H1 (cell line): ENCODE results near the gene TMBIM6. TPM values are rescaled to one million over a fixed set of nuclear protein-coding genes. Genes with fewer than 3 reads are reported as not detected.

Experiments
- CTCF ChIA-PET: fragments of 300-600 bp; sonication (Branson Sonifier 250); formaldehyde crosslinking; loops from one replicate; lab custom pipeline; 2021; ENCODE audit not compliant: partially characterized antibody; lab: Charles Lee
- POLR2A ChIA-PET: fragments of 300-600 bp; sonication (Branson Sonifier 250); formaldehyde crosslinking; loops from one replicate; lab custom pipeline; 2021; ENCODE audit warnings: inconsistent platforms; ENCODE audit not compliant: partially characterized antibody; lab: Charles Lee
- DNase-seq, 2 experiments: peaks; one replicate each; pipeline versions ENCODE4 v3.0.0 to v3.0.0-alpha.2; 2010 to 2022; ENCODE audit warnings: low spot score in 2 of 2, low read depth in 1 of 2, mixed read lengths in 1 of 2
- FAIRE-seq: peaks from 2 replicates; lab custom pipeline; 2011; peaks lifted over from hg19 to GRCh38; lab: Jason Lieb, UNC
- H2AFZ ChIP-seq: 2 replicates; pipeline ENCODE4 v1.8.1; 2012; ENCODE audit warnings: low read length, inconsistent platforms
- H2AK5ac ChIP-seq: 2 replicates; pipeline ENCODE4 v1.6.1; 2013; ENCODE audit warnings: low read depth, low read length
- H2BK120ac ChIP-seq: replicated peaks from 2 replicates; pipeline ENCODE3; 2013; ENCODE audit warnings: low read depth, low read length, inconsistent platforms
- H2BK12ac ChIP-seq: 2 replicates; pipeline ENCODE4 v1.6.1; 2013; ENCODE audit warnings: low read depth, low read length
- H2BK15ac ChIP-seq: 2 replicates; pipeline ENCODE4 v1.6.1; 2013; ENCODE audit warnings: low read length
- H2BK20ac ChIP-seq: 2 replicates; pipeline ENCODE4 v1.6.1; 2013; ENCODE audit warnings: low read length
- H2BK5ac ChIP-seq: 2 replicates; pipeline ENCODE4 v1.6.1; 2013; ENCODE audit warnings: low read depth, low read length
- H3K14ac ChIP-seq: 2 replicates; pipeline ENCODE4 v1.6.1; 2013; ENCODE audit warnings: inconsistent platforms; ENCODE audit not compliant: insufficient read length
- H3K18ac ChIP-seq: 2 replicates; pipeline ENCODE4 v1.6.1; 2013; ENCODE audit warnings: low read length; ENCODE audit errors: extremely low read depth
- H3K23ac ChIP-seq: 2 replicates; pipeline ENCODE4 v1.6.1; 2013; ENCODE audit warnings: inconsistent platforms; ENCODE audit not compliant: insufficient read length
- H3K23me2 ChIP-seq: 2 replicates; pipeline ENCODE4 v1.6.1; 2013; ENCODE audit warnings: low read depth, low read length
- H3K27ac ChIP-seq: 2 replicates; pipeline ENCODE4 v1.6.1; 2011; ENCODE audit warnings: low read depth, low read length, inconsistent platforms
- H3K27me3 ChIP-seq, 4 experiments: replicated peaks in 1 of 4; 1 replicate in 1 of 4; 2 replicates in 3 of 4; pipeline versions ENCODE4 v1.6.1 to v1.8.1; 2011 to 2013; ENCODE audit warnings: low read length in 3 of 4, mild to moderate bottlenecking in 3 of 4, inconsistent platforms in 2 of 4, mixed read lengths in 2 of 4, moderate library complexity in 1 of 4; ENCODE audit not compliant: control insufficient read depth in 3 of 4, insufficient read depth in 3 of 4; ENCODE audit errors: extremely low read depth in 1 of 4
- H3K36me3 ChIP-seq, 4 experiments: 2 replicates each; pipeline versions ENCODE4 v1.6.1 to v1.8.1; 2011 to 2013; ENCODE audit warnings: mild to moderate bottlenecking in 4 of 4, low read length in 3 of 4, moderate library complexity in 2 of 4, control low read depth in 1 of 4, inconsistent platforms in 1 of 4; ENCODE audit not compliant: insufficient read depth in 4 of 4, control insufficient read depth in 2 of 4
- H3K4ac ChIP-seq: replicated peaks from 2 replicates; pipeline ENCODE3; 2013; ENCODE audit warnings: low read length, low read depth, mixed read lengths, inconsistent platforms; ENCODE audit not compliant: insufficient read length
- H3K4me1 ChIP-seq, 4 experiments: replicated peaks in 1 of 4; 1 replicate in 1 of 4; 2 replicates in 3 of 4; pipeline versions ENCODE4 v1.6.1 to v1.8.1; 2011 to 2013; ENCODE audit warnings: low read length in 3 of 4, inconsistent platforms in 2 of 4, mixed read lengths in 1 of 4; ENCODE audit not compliant: insufficient read depth in 4 of 4, control insufficient read depth in 3 of 4
- H3K4me2 ChIP-seq, 2 experiments: 2 replicates each; pipeline versions ENCODE4 v1.6.1 to v1.8.1; 2011 to 2013; ENCODE audit warnings: low read depth in 2 of 2, low read length in 2 of 2, control low read depth in 1 of 2, inconsistent platforms in 1 of 2, mild to moderate bottlenecking in 1 of 2; ENCODE audit not compliant: insufficient read depth in 1 of 2
- H3K4me3 ChIP-seq, 4 experiments: fragments of 200-600, 300-600 bp in 1 of 4; sonication (generic), shearing (Covaris generic), sonication (Bioruptor Twin) in 1 of 4; 2 replicates each; pipeline versions ENCODE4 v1.5.1 to v1.8.1; 2011 to 2016; ENCODE audit warnings: low read length in 4 of 4, low read depth in 3 of 4, control low read depth in 2 of 4, inconsistent platforms in 2 of 4, mild to moderate bottlenecking in 2 of 4, mixed read lengths in 1 of 4, moderate library complexity in 1 of 4; ENCODE audit not compliant: insufficient read depth in 2 of 4; ENCODE audit errors: extremely low read depth in 1 of 4
- H3K56ac ChIP-seq: replicated peaks from 2 replicates; pipeline ENCODE3; 2013; ENCODE audit warnings: low read depth, mild to moderate bottlenecking, mixed read lengths, low read length, inconsistent platforms; ENCODE audit not compliant: insufficient read length
- H3K79me1 ChIP-seq: 2 replicates; pipeline ENCODE4 v1.6.1; 2013; ENCODE audit warnings: low read depth, low read length, control low read depth
- H3K79me2 ChIP-seq, 2 experiments: 2 replicates each; pipeline versions ENCODE4 v1.6.1 to v1.8.1; 2012 to 2013; ENCODE audit warnings: low read length in 2 of 2, mild to moderate bottlenecking in 2 of 2, inconsistent platforms in 1 of 2; ENCODE audit not compliant: insufficient read depth in 2 of 2, control insufficient read depth in 1 of 2
- H3K9ac ChIP-seq, 4 experiments: replicated peaks in 1 of 4; 1 replicate in 1 of 4; 2 replicates in 3 of 4; pipeline versions ENCODE4 v1.6.1 to v1.8.1; 2011 to 2013; ENCODE audit warnings: low read depth in 3 of 4, low read length in 3 of 4, control low read depth in 2 of 4, mild to moderate bottlenecking in 2 of 4, moderate library complexity in 2 of 4, inconsistent platforms in 1 of 4; ENCODE audit errors: extremely low read depth in 1 of 4
- H3K9me3 ChIP-seq, 2 experiments: 2 replicates each; pipeline versions ENCODE4 v1.6.1 to v1.8.1; 2012 to 2013; ENCODE audit warnings: mild to moderate bottlenecking in 2 of 2, moderate library complexity in 2 of 2, control low read depth in 1 of 2, inconsistent platforms in 1 of 2, low read depth in 1 of 2, low read length in 1 of 2, mixed read lengths in 1 of 2; ENCODE audit not compliant: insufficient read depth in 2 of 2
- H4K20me1 ChIP-seq, 2 experiments: replicated peaks in 1 of 2; 2 replicates each; pipeline versions ENCODE3 to v1.8.1; 2011 to 2013; ENCODE audit warnings: inconsistent platforms in 2 of 2, low read length in 2 of 2, mild to moderate bottlenecking in 1 of 2; ENCODE audit not compliant: insufficient read depth in 2 of 2, control insufficient read depth in 1 of 2
- H4K5ac ChIP-seq: 2 replicates; pipeline ENCODE4 v1.6.1; 2013; ENCODE audit warnings: low read length, low read depth, mixed read lengths, inconsistent platforms; ENCODE audit not compliant: insufficient read length
- H4K8ac ChIP-seq: 2 replicates; pipeline ENCODE4 v1.8.0; 2013; ENCODE audit warnings: mild to moderate bottlenecking, moderate library complexity, low read length, inconsistent platforms; ENCODE audit not compliant: insufficient read depth; ENCODE audit errors: extremely low read depth
- H4K91ac ChIP-seq: replicated peaks from 2 replicates; pipeline ENCODE3; 2013; ENCODE audit warnings: low read length, mixed read lengths, inconsistent platforms; ENCODE audit not compliant: insufficient read length
- CEBPB ChIP-seq: IDR thresholded peaks from 2 replicates; pipeline ENCODE4 v1.6.1; 2012; ENCODE audit warnings: low read depth, low read length
- EGR1 ChIP-seq: IDR thresholded peaks from 2 replicates; pipeline ENCODE4 v1.6.1; 2011; ENCODE audit warnings: low read depth, low read length, borderline replicate concordance
- GABPA ChIP-seq: IDR thresholded peaks from 2 replicates; pipeline ENCODE4 v1.6.1; 2011; ENCODE audit warnings: mild to moderate bottlenecking, low read length, moderate library complexity, borderline replicate concordance; ENCODE audit not compliant: insufficient read depth
- JUND ChIP-seq: IDR thresholded peaks from 2 replicates; pipeline ENCODE4 v1.6.1; 2011; ENCODE audit warnings: mild to moderate bottlenecking, improper control_type of control experiment, low read length
- RAD21 ChIP-seq, 2 experiments: IDR thresholded peaks in 1 of 2; conservative IDR thresholded peaks in 1 of 2; 2 replicates each; pipeline ENCODE4 v1.6.1; 2011; ENCODE audit warnings: low read depth in 2 of 2, low read length in 2 of 2, improper control_type of control experiment in 1 of 2, inconsistent platforms in 1 of 2, mild to moderate bottlenecking in 1 of 2, moderate library complexity in 1 of 2
- RBBP5 ChIP-seq: IDR thresholded peaks from 2 replicates; pipeline ENCODE4 v1.7.1; 2012; ENCODE audit warnings: low read depth, mild to moderate bottlenecking, inconsistent platforms, low read length, moderate library complexity, borderline replicate concordance
- SIRT6 ChIP-seq: IDR thresholded peaks from one replicate; pipeline ENCODE4 v1.7.1; 2012; ENCODE audit warnings: low read length, inconsistent platforms
- TAF1 ChIP-seq: IDR thresholded peaks from 2 replicates; pipeline ENCODE4 v1.6.1; 2011; ENCODE audit warnings: mild to moderate bottlenecking, low read depth, low read length
- TCF12 ChIP-seq: IDR thresholded peaks from 2 replicates; pipeline ENCODE4 v1.6.1; 2011; ENCODE audit warnings: low read depth, mild to moderate bottlenecking, low read length
- WGBS, 2 experiments: shearing (Covaris generic) in 1 of 2; methylation state at CpG; one replicate each; pipeline versions ENCODE4 v1.1.6 to v1.1.7; 2013 to 2015; ENCODE audit warnings: low lambda C conversion rate in 2 of 2, mixed read lengths in 2 of 2, inconsistent platforms in 1 of 2, low coverage in 1 of 2, missing lambda C conversion rate in 1 of 2; ENCODE audit not compliant: insufficient replicate concordance in 2 of 2, insufficient coverage in 1 of 2, insufficient read length in 1 of 2; ENCODE audit errors: extremely low coverage in 1 of 2, missing lambda C conversion rate in 1 of 2; 5-methylcytosine and 5-hydroxymethylcytosine counted together
- polyA plus RNA-seq, 7 experiments: library from polyadenylated mRNA; depleted of rRNA in 3 of 7; stranded (reverse) in 5 of 7; unstranded in 2 of 7; fragments of >200 nt in 5 of 7; fragments of 200-250 nt in 2 of 7; gene quantifications; 1 replicate in 5 of 7; 2 replicates in 1 of 7; 4 replicates in 1 of 7; pipeline versions ENCODE4 v1.2.1 to v1.2.3, GENCODE V29; 2011 to 2013; ENCODE audit warnings: missing spikeins in 2 of 7, mixed read lengths in 2 of 7
- total RNA-seq: library from RNA; stranded (reverse); fragmentation: NEBNext Ultra II Directional; extraction: Animal tissue kit (Norgen Biotek cat#: 25700); gene quantifications from 2 replicates; pipeline ENCODE4 v1.2.1, GENCODE V29; 2021

The TMBIM6 gene
- total and polyA plus RNA-seq, 2 of the 8 experiments (the other 6 are each of a cell fraction or from before 2014, with no cell fraction given) = 423 to 556 TPM

DNA sequence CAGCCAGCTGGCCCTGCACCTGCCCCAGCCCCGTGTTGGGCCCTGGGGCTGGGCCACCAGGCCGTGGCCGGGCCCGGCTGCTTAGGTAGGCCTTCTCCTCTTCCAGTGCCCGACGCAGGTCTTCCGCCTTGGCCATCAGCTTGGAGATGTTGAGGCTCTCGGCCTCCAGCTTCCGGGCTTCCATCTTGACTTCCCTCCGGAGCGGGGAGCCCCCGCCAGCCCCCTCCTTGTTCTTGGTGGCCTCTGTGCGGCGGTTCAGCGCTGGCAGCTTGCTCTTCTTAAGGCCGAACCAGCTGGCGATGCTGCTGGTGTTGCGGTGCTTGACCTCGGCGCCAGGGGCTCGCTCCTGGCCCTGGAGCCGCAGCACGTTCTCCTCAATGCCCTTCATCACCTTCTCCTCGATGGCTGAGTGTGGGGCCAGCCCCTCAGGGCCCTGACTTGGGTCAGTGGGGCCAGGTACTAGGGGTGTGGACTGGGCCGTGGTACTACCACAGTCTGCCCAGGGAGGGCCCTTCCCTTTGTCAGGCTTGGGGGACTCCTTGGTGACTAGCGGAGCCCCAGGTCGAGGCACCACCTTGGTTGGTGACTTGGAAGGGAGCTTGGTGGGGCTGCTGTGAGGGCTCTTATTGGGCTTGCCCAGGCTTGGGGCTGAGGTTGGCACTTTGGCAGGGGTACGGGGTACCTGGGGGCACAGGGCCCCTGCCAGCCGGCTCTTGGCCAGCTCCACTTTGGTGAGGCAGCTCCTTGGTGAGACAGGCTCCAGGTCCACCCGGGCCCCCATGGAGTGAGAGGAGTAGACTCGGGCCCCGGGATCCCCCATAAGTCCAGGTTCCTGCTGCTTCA lies 53.7 kb downstream of the TMBIM6 start:
- H3K23ac ChIP-seq = no peak overlapping the region
- H3K27me3 ChIP-seq = no peaks in the 10 kb centered on the region
- no peaks in the 10 kb centered on the region for H3K9me3 ChIP-seq
- no peak overlapping the region for H3K18ac ChIP-seq
- no peaks in the 10 kb centered on the region for H3K79me1 ChIP-seq
- H2AFZ ChIP-seq = no peak overlapping the region
- H2AK5ac ChIP-seq = no peak overlapping the region
- no peak overlapping the region for H3K4ac ChIP-seq
- H3K4me1 ChIP-seq = peaks cover 0 to 4% (median 0%) of the 10 kb centered on the region in 4 experiments; a peak in 2 of 7 replicates
- no peak overlapping the region for H4K5ac ChIP-seq
- H4K8ac ChIP-seq = peak overlapping the region; percentile 40
- no peak overlapping the region for H3K9ac ChIP-seq
- H2BK5ac ChIP-seq = no peak overlapping the region
- no peak overlapping the region for H2BK20ac ChIP-seq
- DNase-seq = no peak
- H4K20me1 ChIP-seq = peaks cover 0 to 8% of the 10 kb centered on the region in 2 experiments
- H3K79me2 ChIP-seq = no peaks in the 10 kb centered on the region
- no peaks in the 10 kb centered on the region for H3K23me2 ChIP-seq
- no peak overlapping the region for H2BK12ac ChIP-seq
- WGBS, 2 experiments = 94% methylated on average over 16 of the region's 32 CpGs; no CpG with 5 or more reads in 1 of the 2 experiments
- H3K56ac ChIP-seq = no peak overlapping the region
- H3K27ac ChIP-seq = no peak overlapping the region
- H4K91ac ChIP-seq = no peak overlapping the region
- no peak for FAIRE-seq
- TF ChIP-seq TAF1 = no peak
- no peak for TF ChIP-seq RAD21 (IDR thresholded peaks at IDR 0.05 in 1 of 2, conservative IDR thresholded peaks at IDR 0.05 in 1 of 2; ENCODE audit: low read depth in 2 of 2, low read length in 2 of 2)
- no peak for TF ChIP-seq CEBPB
- TF ChIP-seq RBBP5 = no peak
- no peak for TF ChIP-seq EGR1
- no peak for TF ChIP-seq TCF12
- no peak for TF ChIP-seq JUND
- TF ChIP-seq GABPA = no peak
- TF ChIP-seq SIRT6 = no peak
- TF ChIP-seq, all 59 proteins: peak for 0
- ChIA-PET CTCF (interaction anchor here (0.6 to 8.1 kb wide), 6 partner anchors 9 to 219 kb away, joined by 3 to 54 read pairs (median 6); no protein-coding TSS in a partner anchor), POLR2A (interaction anchor here (0.9 to 3.9 kb wide), 8 partner anchors 11 to 48 kb away, joined by 3 to 14 read pairs (median 6); partner anchors contain the start of genes BCDIN3D and NCKAP5L)
- Histone ChIP-seq H3K4me3 (no peak overlapping the region), H3K14ac (no peak overlapping the region), H2BK120ac (no peak overlapping the region), H2BK15ac (no peak overlapping the region), H3K36me3 (peaks cover 0 to 19% (median 14%) of the 10 kb centered on the region in 4 experiments; a peak in 5 of 8 replicates), H3K4me2 (no peak overlapping the region)
